Heart right ventricle (tissue), 16 donors: Measurements from ENCODE around the gene CNOT1. TPM values are rescaled to one million over a fixed set of nuclear protein-coding genes. Genes with fewer than 3 reads are reported as not detected.

Source experiments
- ATAC-seq, 8 donors: fragments of 200-7000 bp; cut with Tn5 transposase; one replicate each; pipeline ENCODE4 v1.9.1; 2020; ENCODE audit warnings: mild to moderate bottlenecking in 8 of 8, moderate library complexity in 8 of 8, moderate number of reproducible peaks in 1 of 8
- DNase-seq, 2 donors: peaks; one replicate each; pipeline ENCODE4 v3.0.0-alpha.2; 2020
- H3K27ac ChIP-seq, 10 donors: fragments of 200-600 bp; sonication (generic) in 2 of 10; one replicate each; pipeline versions ENCODE4 v1.5.0 to v1.8.0; 2020 to 2022; ENCODE audit warnings: mild to moderate bottlenecking in 3 of 10
- H3K27me3 ChIP-seq, 7 donors: fragments of 200-600 bp; one replicate each; pipeline ENCODE4 v1.8.0; 2021 to 2022; ENCODE audit warnings: mild to moderate bottlenecking in 2 of 7
- H3K36me3 ChIP-seq, 9 donors: fragments of 200-600 bp; sonication (generic) in 1 of 9; one replicate each; pipeline versions ENCODE4 v1.5.0 to v1.8.0; 2020 to 2022; ENCODE audit warnings: mild to moderate bottlenecking in 2 of 9
- H3K4me1 ChIP-seq, 9 donors: fragments of 200-600 bp; sonication (generic) in 1 of 9; one replicate each; pipeline versions ENCODE4 v1.5.0 to v1.8.0; 2020 to 2022; ENCODE audit warnings: mild to moderate bottlenecking in 4 of 9
- H3K4me3 ChIP-seq, 10 donors: fragments of 200-600 bp; sonication (generic) in 2 of 10; one replicate each; pipeline versions ENCODE4 v1.5.0 to v1.8.0; 2020 to 2022; ENCODE audit warnings: mild to moderate bottlenecking in 7 of 10, moderate library complexity in 2 of 10
- H3K9me3 ChIP-seq, 11 donors: fragments of 200-600 bp in 10 of 11; sonication (generic) in 2 of 11; one replicate each; pipeline versions ENCODE4 v1.5.0 to v1.8.0; 2013 to 2022; ENCODE audit warnings: mild to moderate bottlenecking in 2 of 11, control low read depth in 1 of 11, moderate library complexity in 1 of 11
- CTCF ChIP-seq, 9 donors: fragments of 200-600 bp; sonication (generic) in 2 of 9; IDR thresholded peaks; one replicate each; pipeline versions ENCODE4 v1.5.0 to v1.8.0; 2021 to 2022; ENCODE audit warnings: antibody characterized with exemption in 9 of 9, mild to moderate bottlenecking in 5 of 9, moderate library complexity in 1 of 9
- WGBS, 2 donors: extraction: QIAGEN DNeasy Blood & Tissue Kit; methylation state at CpG; one replicate each; pipeline ENCODE4 v1.1.7; 2013; ENCODE audit warnings: inconsistent platforms in 1 of 2; 5-methylcytosine and 5-hydroxymethylcytosine counted together
- intact Hi-C, 10 donors: fragments of 100-400 bp; cut with DNase I; formaldehyde crosslinking; loops; one replicate each; pipeline versions ENCODE4 v1.11.1 to v1.14.2; 2022
- polyA plus RNA-seq, 2 donors: library from polyadenylated mRNA; stranded (reverse); fragments of 200-250 nt; gene quantifications; one replicate each; pipeline ENCODE4 v1.2.3, GENCODE V29; 2013
- total RNA-seq, 10 donors: library from RNA; stranded (reverse); fragmentation: NEBNext Ultra II Directional in 3 of 10; extraction: Animal tissue kit (Norgen Biotek cat#: 25700) in 3 of 10; gene quantifications; one replicate each; pipeline versions ENCODE4 v1.2.1 to v1.2.4, GENCODE V29; 2021 to 2023
- donor health status: Arrhythmogenic right ventricular cardiomyopathy.
- donor health status: ischemic (EF 13 %, LVEDD 7.1; RV severe dilation, severe dysfunction).
- donor health status: healthy with polysubstance abuse.
- donor health status: DM: no; HTN: yes; CAD: no.
- donor health status: DM: no; HTN: no; CAD: no.
- donor health status: ischemic (EF 25% LVEDD 6.9; RV normal size, moderate dysfunction).
- donor health status: ischemic (EF 25% LVEDD 5.7; RV mildly dilated, moderate dysfunction).
- donor health status: healthy.
- donor health status: DM: yes; HTN: yes; CAD: no.
- donor health status: Ischemic cardiomyopathy.
- donor health status: ischemic (EF 35%, LVEDD 5.7; RV mildly dilated, moderate dysfunction).
- donor health status: nonischemic (EF 11% LVEDD 7.7; RV severe dilation, severe dysfunction).
- donor health status: DM: yes; HTN: yes; CAD: no.
- donor health status: PGD.
- donor health status: ischemic (EF 29% LVEDD 5.4; RV normal size, mild dysfunction).
- donor health status: nonischemic (EF 23%, LVEDD 6.1; RV moderate dilation, normal function).

The CNOT1 gene
- total and polyA plus RNA-seq, 12 donors: 27.2 to 102 (median 81.7) TPM

GRCh38 chr16:58588406-58588805 is 41.2 kb downstream of the CNOT1 start:
- H3K4me3 ChIP-seq: no peak overlapping the region
- no peak for TF ChIP-seq CTCF (IDR thresholded peaks at IDR 0.05)
- H3K27me3 ChIP-seq: no peaks in the 10 kb centered on the region
- H3K9me3 ChIP-seq: no peaks in the 10 kb centered on the region
- H3K36me3 ChIP-seq: peaks cover 0 to 97% (median 36%) of the 10 kb centered on the region in 9 donors
- DNase-seq (no peak), ATAC-seq (no peak)
- WGBS, 2 donors: 92 to 94% methylated on average over 3 of the region's 3 CpGs
- H3K4me1 ChIP-seq: peaks cover 0 to 6% (median 0%) of the 10 kb centered on the region in 9 donors
- intact Hi-C loops: loop anchor here in 1 of 10 donors (10.0 kb wide), 1 partner anchor 54 kb away; no protein-coding TSS in a partner anchor
- H3K27ac ChIP-seq: no peak overlapping the region

DNA sequence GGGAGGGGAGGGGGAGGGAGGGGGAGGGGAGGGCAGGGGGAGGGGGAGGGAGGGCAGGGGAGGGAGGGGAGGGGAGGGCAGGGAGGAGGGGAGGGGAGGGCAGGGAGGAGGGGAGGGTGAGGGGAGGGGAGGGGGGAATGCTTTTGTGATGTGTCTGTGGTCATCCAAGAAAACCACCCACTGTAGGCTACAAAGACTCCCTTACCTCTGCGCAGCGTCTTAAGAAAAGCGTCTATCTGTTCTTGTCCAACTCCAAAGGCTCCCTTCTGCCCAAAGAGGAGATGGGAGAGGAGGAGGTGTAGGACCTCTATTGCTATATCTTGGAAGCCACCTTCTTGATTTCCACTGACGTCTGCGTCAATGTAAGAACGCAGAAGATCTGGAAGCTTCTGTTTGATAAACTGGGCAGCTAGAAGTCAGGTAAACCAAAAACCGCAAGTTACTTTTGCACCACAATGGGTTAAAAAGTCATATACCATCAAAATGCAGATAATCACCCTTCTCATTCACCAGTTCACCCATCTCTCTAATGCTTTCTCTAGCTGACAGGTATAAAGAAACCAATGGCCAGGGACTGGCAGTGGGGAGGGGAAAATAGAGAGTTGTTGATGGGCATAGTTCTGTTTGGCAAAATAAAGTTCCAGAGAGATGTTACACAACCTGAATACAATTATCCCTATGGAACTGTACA is 43.1 kb downstream of the CNOT1 start:
- Histone ChIP-seq H3K4me3 (no peak overlapping the region), H3K27me3 (no peaks in the 10 kb centered on the region), H3K9me3 (no peaks in the 10 kb centered on the region), H3K36me3 (peaks cover 0 to 97% (median 50%) of the 10 kb centered on the region in 9 donors), H3K4me1 (peaks cover 0 to 6% (median 0%) of the 10 kb centered on the region in 9 donors), H3K27ac (no peak overlapping the region)
- 93 to 94% methylated on average over 7 of the region's 7 CpGs for WGBS, 2 donors
- no peak for DNase-seq
- ATAC-seq: no peak
- no peak for TF ChIP-seq CTCF (IDR thresholded peaks at IDR 0.05)
- intact Hi-C loops: loop anchor here in 1 of 10 donors (10.0 kb wide), 1 partner anchor 52 kb away; no protein-coding TSS in a partner anchor

- intact Hi-C loops: loop anchor here in 2 of 10 donors (5.0 to 10.0 kb wide), 2 partner anchors 48 to 50 kb away; no protein-coding TSS in a partner anchor
- 79 to 80% methylated on average over 8 of the region's 8 CpGs for WGBS, 2 donors
Observed at GRCh38 chr16:58584831-58585505, 44.7 kb downstream of the CNOT1 start.

More at GRCh38 chr16:58584831-58585505, 44.7 kb downstream of the CNOT1 start:
- DNase-seq (no peak), ATAC-seq (no peak)
- Histone ChIP-seq H3K27me3 (no peaks in the 10 kb centered on the region), H3K9me3 (no peaks in the 10 kb centered on the region), H3K4me1 (peaks cover 0 to 6% (median 0%) of the 10 kb centered on the region in 9 donors), H3K27ac (peak overlapping the region in 1 of 10 donors; percentile 8), H3K36me3 (peaks cover 0 to 97% (median 62%) of the 10 kb centered on the region in 9 donors), H3K4me3 (no peak overlapping the region)
- TF ChIP-seq CTCF (IDR thresholded peaks at IDR 0.05): no peak
